T-helper 1 cell treated with Interleukin-12 subunit alpha and Interleukin-12 subunit beta and Interleukin-4 antibody, amounts not matched to agents 30 μg/mL and 1 μg/mL, for 36 hours (primary cell): Measurements from ENCODE around the gene UBE2I.
"Not testable (repeated sequence)": the region's sequence is repeated elsewhere in the genome, so short reads cannot be mapped to it uniquely, and the experiment has no call there.

Source experiments
- H3K27ac Mint-ChIP-seq: one replicate; pipeline ENCODE4 v1.8.0; 2021; ENCODE audit warnings: mild to moderate bottlenecking, mixed read lengths
- H3K27me3 Mint-ChIP-seq: one replicate; pipeline ENCODE4 v1.8.0; 2021; ENCODE audit warnings: low read depth, mixed read lengths
- H3K36me3 Mint-ChIP-seq: one replicate; pipeline ENCODE4 v1.8.0; 2021; ENCODE audit warnings: low read depth, mixed read lengths
- H3K4me1 Mint-ChIP-seq: one replicate; pipeline ENCODE4 v1.8.0; 2021; ENCODE audit warnings: low read depth, mixed read lengths
- H3K4me3 Mint-ChIP-seq: one replicate; pipeline ENCODE4 v1.8.0; 2021; ENCODE audit warnings: mild to moderate bottlenecking, moderate library complexity, mixed read lengths
- H3K9me3 Mint-ChIP-seq: one replicate; pipeline ENCODE4 v1.8.0; 2021; ENCODE audit warnings: mixed read lengths

Gene UBE2I

GRCh38 chr16:1295465-1295864 lies 14.0 kb upstream of the UBE2I start:
- Mint-ChIP-seq H3K4me1 (peaks cover 6% of the 10 kb centered on the region), H3K27me3 (peaks cover 20% of the 10 kb centered on the region), H3K4me3 (no peak overlapping the region), H3K36me3 (no peaks in the 10 kb centered on the region), H3K27ac (no peak overlapping the region), H3K9me3 (no peaks in the 10 kb centered on the region)

- Mint-ChIP-seq H3K27me3 (peaks cover 12% of the 10 kb centered on the region), H3K27ac (peak overlapping the region; percentile 38)
- H3K4me3 Mint-ChIP-seq, H3K36me3 Mint-ChIP-seq, H3K4me1 Mint-ChIP-seq, H3K9me3 Mint-ChIP-seq: not testable (repeated sequence)
Observed at GRCh38 chr16:1296688-1297017, 12.8 kb upstream of the UBE2I start.

GRCh38 chr16:1297018-1297696 lies 12.3 kb upstream of the UBE2I start:
- Mint-ChIP-seq H3K27ac (peak overlapping the region; percentile 38), H3K9me3 (no peaks in the 10 kb centered on the region), H3K27me3 (peaks cover 9% of the 10 kb centered on the region), H3K4me3 (no peak overlapping the region), H3K4me1 (peaks cover 10% of the 10 kb centered on the region), H3K36me3 (no peaks in the 10 kb centered on the region)

GRCh38 chr16:1298406-1298805 lies 11.0 kb upstream of the UBE2I start:
- H3K36me3 Mint-ChIP-seq: no peaks in the 10 kb centered on the region
- no peaks in the 10 kb centered on the region for H3K9me3 Mint-ChIP-seq
- peaks cover 5% of the 10 kb centered on the region for H3K27me3 Mint-ChIP-seq
- no peak overlapping the region for H3K27ac Mint-ChIP-seq
- H3K4me1 Mint-ChIP-seq: peaks cover 11% of the 10 kb centered on the region
- H3K4me3 Mint-ChIP-seq: no peak overlapping the region

- Mint-ChIP-seq H3K36me3 (no peaks in the 10 kb centered on the region), H3K27ac (no peak overlapping the region), H3K4me1 (peaks cover 15% of the 10 kb centered on the region)
Observed at GRCh38 chr16:1299012-1299867, 10.2 kb upstream of the UBE2I start.

GRCh38 chr16:1299868-1300203 lies 9.6 kb upstream of the UBE2I start:
- peaks cover 5% of the 10 kb centered on the region for H3K27me3 Mint-ChIP-seq
- H3K4me1 Mint-ChIP-seq: peaks cover 16% of the 10 kb centered on the region
- no peak overlapping the region for H3K4me3 Mint-ChIP-seq
- no peak overlapping the region for H3K27ac Mint-ChIP-seq
- no peaks in the 10 kb centered on the region for H3K36me3 Mint-ChIP-seq
- no peaks in the 10 kb centered on the region for H3K9me3 Mint-ChIP-seq

More at GRCh38 chr16:1299012-1299867, 10.2 kb upstream of the UBE2I start:
- Mint-ChIP-seq H3K9me3 (no peaks in the 10 kb centered on the region), H3K4me3 (no peak overlapping the region), H3K27me3 (peaks cover 5% of the 10 kb centered on the region)

- H3K4me3 Mint-ChIP-seq: no peak overlapping the region
- no peaks in the 10 kb centered on the region for H3K9me3 Mint-ChIP-seq
- H3K27me3 Mint-ChIP-seq: peaks cover 5% of the 10 kb centered on the region
- no peak overlapping the region for H3K27ac Mint-ChIP-seq
- no peaks in the 10 kb centered on the region for H3K36me3 Mint-ChIP-seq
- peaks cover 16% of the 10 kb centered on the region for H3K4me1 Mint-ChIP-seq
Observed at GRCh38 chr16:1300664-1301476, 8.6 kb upstream of the UBE2I start.

- Mint-ChIP-seq H3K4me3 (no peak overlapping the region), H3K27me3 (peaks cover 5% of the 10 kb centered on the region), H3K27ac (no peak overlapping the region)
Observed at GRCh38 chr16:1301562-1301961, 7.9 kb upstream of the UBE2I start.

GRCh38 chr16:1305823-1306222 lies 3.6 kb upstream of the UBE2I start:
- H3K27me3 Mint-ChIP-seq: no peaks in the 10 kb centered on the region
- no peak overlapping the region for H3K4me3 Mint-ChIP-seq
- H3K27ac Mint-ChIP-seq: no peak overlapping the region
- H3K9me3 Mint-ChIP-seq: no peaks in the 10 kb centered on the region
- peaks cover 22% of the 10 kb centered on the region for H3K4me1 Mint-ChIP-seq
- peaks cover 4% of the 10 kb centered on the region for H3K36me3 Mint-ChIP-seq

More at GRCh38 chr16:1301562-1301961, 7.9 kb upstream of the UBE2I start:
- Mint-ChIP-seq H3K36me3 (no peaks in the 10 kb centered on the region), H3K4me1 (peaks cover 19% of the 10 kb centered on the region), H3K9me3 (no peaks in the 10 kb centered on the region)

- no peaks in the 10 kb centered on the region for H3K27me3 Mint-ChIP-seq
- H3K4me1 Mint-ChIP-seq: peaks cover 25% of the 10 kb centered on the region
- H3K36me3 Mint-ChIP-seq: peaks cover 4% of the 10 kb centered on the region
- H3K9me3 Mint-ChIP-seq: no peaks in the 10 kb centered on the region
- H3K4me3 Mint-ChIP-seq: no peak overlapping the region
- H3K27ac Mint-ChIP-seq: peak overlapping the region; percentile 41
Observed at GRCh38 chr16:1306334-1306733, 3.1 kb upstream of the UBE2I start.

- no peaks in the 10 kb centered on the region for H3K9me3 Mint-ChIP-seq
- H3K36me3 Mint-ChIP-seq: peaks cover 4% of the 10 kb centered on the region
- H3K27ac Mint-ChIP-seq: peak overlapping the region; percentile 99
- peak overlapping the region; percentile 87 for H3K4me3 Mint-ChIP-seq
- peaks cover 21% of the 10 kb centered on the region for H3K4me1 Mint-ChIP-seq
- no peaks in the 10 kb centered on the region for H3K27me3 Mint-ChIP-seq
Observed at GRCh38 chr16:1308036-1308976, 1.1 kb upstream of the UBE2I start.

GRCh38 chr16:1309888-1310831 lies 724 bp downstream of the UBE2I start:
- Mint-ChIP-seq H3K4me1 (peaks cover 15% of the 10 kb centered on the region), H3K9me3 (no peaks in the 10 kb centered on the region), H3K36me3 (peaks cover 4% of the 10 kb centered on the region), H3K27me3 (no peaks in the 10 kb centered on the region), H3K27ac (peak overlapping the region; percentile 93), H3K4me3 (peak overlapping the region; percentile 99)

- Mint-ChIP-seq H3K4me1 (peaks cover 15% of the 10 kb centered on the region), H3K9me3 (no peaks in the 10 kb centered on the region), H3K27me3 (no peaks in the 10 kb centered on the region), H3K36me3 (peaks cover 4% of the 10 kb centered on the region), H3K4me3 (peak overlapping the region; percentile 99), H3K27ac (peak overlapping the region; percentile 93)
Observed at GRCh38 chr16:1310832-1311200, 1.4 kb downstream of the UBE2I start.
